K562 treated with DMSO at 1 percent for 12 hours (cell line): Measurements from ENCODE around the gene MARCOL. TPM values are rescaled to one million over a fixed set of nuclear protein-coding genes. Genes with fewer than 3 reads are reported as not detected.

ENCODE experiments used
- total RNA-seq: library from RNA; unstranded; fragments of 300-600 nt; gene quantifications from 2 replicates; pipeline ENCODE4 v1.2.3, GENCODE V29; 2022; ENCODE audit not compliant: insufficient read depth

MARCOL gene
- not detected in 2 replicates for total RNA-seq

GRCh38 chr5:148238418-148238794, at the start of gene MARCOL:
Gene MARCOL (plus strand): TSS chr5:148238525. CDS start chr5:148238598, 73 bp downstream.

GRCh38 chr5:148202531-148203203, 35.7 kb upstream of the MARCOL start, which contains the start of gene SPINK6:
Gene SPINK6 (plus strand): TSS chr5:148203042. CDS start chr5:148203097, 55 bp downstream.

GRCh38 chr5:148268566-148268965, 30.2 kb downstream of the MARCOL start, which contains the start of gene SPINK13:
Gene SPINK13 (plus strand): TSS chr5:148268794. CDS start chr5:148270073, 1,279 bp downstream.

Other genes starting within 250 kb of the MARCOL start
- 0.32 and 0.36 TPM in 2 replicates for gene SPINK5, start 174.5 kb upstream of the MARCOL start, total RNA-seq
- gene SPINK14, start 70.0 kb upstream of the MARCOL start, total RNA-seq = not detected in 2 replicates
- gene SPINK6, start 35.5 kb upstream of the MARCOL start, total RNA-seq = not detected in 2 replicates
- gene SPINK13, start 30.3 kb downstream of the MARCOL start, total RNA-seq = not detected in 2 replicates
- not detected in 2 replicates for gene SPINK7, start 73.9 kb downstream of the MARCOL start, total RNA-seq
- gene SPINK9, start 97.0 kb downstream of the MARCOL start, total RNA-seq = not detected in 2 replicates
- gene FBXO38, start 145.4 kb downstream of the MARCOL start, total RNA-seq = 10.5 and 20.8 TPM in 2 replicates